Trophoblast cell (in vitro differentiated cells and primary cell): ENCODE measurements around the gene MAGEC3.
"Not testable (repeated sequence)": the region's sequence is repeated elsewhere in the genome, so short reads cannot be mapped to it uniquely, and the experiment has no call there.

Experiments
- DNase-seq, 2 donors: peaks; one replicate each; pipeline ENCODE4 v3.0.0-alpha.2; 2016
- H2AFZ ChIP-seq: 2 replicates; pipeline ENCODE4 v1.6.1; 2013; ENCODE audit warnings: low read length, moderate library complexity, mild to moderate bottlenecking; ENCODE audit not compliant: insufficient read depth, poor library complexity
- H2AK5ac ChIP-seq: 2 replicates; pipeline ENCODE4 v1.6.1; 2013; ENCODE audit warnings: mild to moderate bottlenecking, low read length
- H2BK120ac ChIP-seq: 2 replicates; pipeline ENCODE4 v1.6.1; 2013; ENCODE audit warnings: low read length, mild to moderate bottlenecking, moderate library complexity; ENCODE audit not compliant: insufficient read depth, poor library complexity
- H2BK12ac ChIP-seq: 2 replicates; pipeline ENCODE4 v1.6.1; 2013; ENCODE audit warnings: mild to moderate bottlenecking, low read length, moderate library complexity
- H2BK5ac ChIP-seq: 2 replicates; pipeline ENCODE4 v1.6.1; 2013; ENCODE audit warnings: low read length, low read depth, moderate library complexity, mild to moderate bottlenecking; ENCODE audit not compliant: poor library complexity
- H3K14ac ChIP-seq: 2 replicates; pipeline ENCODE4 v1.6.1; 2013; ENCODE audit warnings: mild to moderate bottlenecking, low read length
- H3K18ac ChIP-seq: 2 replicates; pipeline ENCODE4 v1.6.1; 2013; ENCODE audit warnings: mild to moderate bottlenecking, low read length
- H3K23ac ChIP-seq: 2 replicates; pipeline ENCODE4 v1.6.1; 2013; ENCODE audit warnings: low read length
- H3K27ac ChIP-seq: 2 replicates; pipeline ENCODE4 v1.5.1; 2013; ENCODE audit warnings: low read depth, mild to moderate bottlenecking, inconsistent platforms, low read length, moderate library complexity
- H3K27me3 ChIP-seq: 2 replicates; pipeline ENCODE4 v1.6.1; 2013; ENCODE audit warnings: inconsistent platforms, mild to moderate bottlenecking, low read length, moderate library complexity; ENCODE audit not compliant: insufficient read depth
- H3K36me3 ChIP-seq, 2 experiments: 1 replicate in 1 of 2; 2 replicates in 1 of 2; pipeline ENCODE4 v1.6.1; 2013; ENCODE audit warnings: low read length in 2 of 2, mild to moderate bottlenecking in 2 of 2, moderate library complexity in 1 of 2; ENCODE audit not compliant: insufficient read depth in 2 of 2, control insufficient read depth in 1 of 2
- H3K4ac ChIP-seq: 2 replicates; pipeline ENCODE4 v1.6.1; 2013; ENCODE audit warnings: low read depth, mild to moderate bottlenecking, low read length, moderate library complexity
- H3K4me1 ChIP-seq, 2 experiments: 1 replicate in 1 of 2; 2 replicates in 1 of 2; pipeline ENCODE4 v1.6.1; 2013; ENCODE audit warnings: low read length in 2 of 2, mild to moderate bottlenecking in 2 of 2, moderate library complexity in 1 of 2; ENCODE audit not compliant: insufficient read depth in 2 of 2, control insufficient read depth in 1 of 2
- H3K4me2 ChIP-seq: 2 replicates; pipeline ENCODE4 v1.6.1; 2013; ENCODE audit warnings: inconsistent platforms, mild to moderate bottlenecking, low read length, moderate library complexity
- H3K4me3 ChIP-seq: 2 replicates; pipeline ENCODE4 v1.5.1; 2013; ENCODE audit warnings: mild to moderate bottlenecking, low read depth, low read length, inconsistent platforms
- H3K79me1 ChIP-seq: one replicate; pipeline ENCODE4 v1.6.1; 2013; ENCODE audit warnings: low read length
- H3K79me2 ChIP-seq: 2 replicates; pipeline ENCODE4 v1.6.1; 2013; ENCODE audit warnings: low read length, mild to moderate bottlenecking; ENCODE audit not compliant: control insufficient read depth, insufficient read depth, poor library complexity
- H3K9ac ChIP-seq: 2 replicates; pipeline ENCODE4 v1.6.1; 2013; ENCODE audit warnings: mild to moderate bottlenecking, low read length
- H3K9me3 ChIP-seq: 2 replicates; pipeline ENCODE4 v1.6.1; 2013; ENCODE audit warnings: low read depth, mild to moderate bottlenecking, control low read depth, inconsistent platforms, low read length; ENCODE audit not compliant: insufficient read depth
- H4K12ac ChIP-seq: 2 replicates; pipeline ENCODE4 v1.6.1; 2013; ENCODE audit warnings: low read depth, mild to moderate bottlenecking, low read length, moderate library complexity
- H4K8ac ChIP-seq: 2 replicates; pipeline ENCODE4 v1.6.1; 2013; ENCODE audit warnings: low read depth, mild to moderate bottlenecking, low read length, moderate library complexity
- H4K91ac ChIP-seq: one replicate; pipeline ENCODE4 v1.6.1; 2013; ENCODE audit warnings: low read depth, mild to moderate bottlenecking, low read length, moderate library complexity
- WGBS: extraction: QIAGEN DNeasy Blood & Tissue Kit; methylation state at CpG from one replicate; pipeline ENCODE4 v1.1.7; 2013; ENCODE audit warnings: missing lambda C conversion rate; ENCODE audit not compliant: insufficient read length, insufficient coverage; ENCODE audit errors: extremely low coverage; 5-methylcytosine and 5-hydroxymethylcytosine counted together

Gene MAGEC3

DNA sequence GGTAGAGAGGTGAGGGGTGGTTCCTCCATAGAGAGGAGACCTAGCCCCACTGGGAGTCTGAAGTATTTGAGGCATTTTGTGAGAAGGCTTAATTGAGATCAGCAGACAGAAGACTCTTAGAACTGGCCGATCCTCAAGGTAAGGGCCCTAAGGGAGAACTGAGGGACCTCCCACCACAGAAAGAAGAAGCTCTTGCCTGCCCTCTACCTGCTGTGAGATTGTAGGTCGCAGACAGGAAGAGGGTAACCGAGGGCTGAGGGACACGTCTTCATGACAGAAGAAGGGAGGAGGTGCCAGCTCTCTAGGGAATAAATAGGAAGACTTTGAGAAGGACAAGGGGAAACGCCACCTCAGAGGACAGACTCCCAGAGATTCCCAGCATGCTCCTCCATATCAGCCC is 41.5 kb downstream of the MAGEC3 start:
- H2BK12ac ChIP-seq: no peak overlapping the region
- H3K14ac ChIP-seq: no peak overlapping the region
- H3K4me1 ChIP-seq: no peaks in the 10 kb centered on the region
- H3K4me2 ChIP-seq: no peak overlapping the region
- no peak overlapping the region for H4K91ac ChIP-seq
- no peaks in the 10 kb centered on the region for H3K79me1 ChIP-seq
- no peak overlapping the region for H3K23ac ChIP-seq
- H3K18ac ChIP-seq: no peak overlapping the region
- H4K8ac ChIP-seq: no peak overlapping the region
- no peak overlapping the region for H2BK5ac ChIP-seq
- no peak overlapping the region for H2AK5ac ChIP-seq
- no peaks in the 10 kb centered on the region for H3K79me2 ChIP-seq
- no peak for DNase-seq
- H3K36me3 ChIP-seq: no peaks in the 10 kb centered on the region
- H3K4ac ChIP-seq: no peak overlapping the region
- H3K4me3 ChIP-seq: no peak overlapping the region
- no peak overlapping the region for H2AFZ ChIP-seq
- H3K9me3 ChIP-seq: no peaks in the 10 kb centered on the region
- H2BK120ac ChIP-seq: no peak overlapping the region
- no peak overlapping the region for H3K27ac ChIP-seq
- H3K27me3 ChIP-seq: no peaks in the 10 kb centered on the region
- no peak overlapping the region for H3K9ac ChIP-seq
- no CpG with 5 or more reads among the region's 5 CpGs for WGBS
- no peak overlapping the region for H4K12ac ChIP-seq

GRCh38 chrX:141888811-141889210 is 50.7 kb downstream of the MAGEC3 start:
- H2BK120ac ChIP-seq, H3K27ac ChIP-seq, H3K79me1 ChIP-seq: not testable (repeated sequence)

GRCh38 chrX:141894733-141895132 is 56.6 kb downstream of the MAGEC3 start:
- no peak overlapping the region for H3K14ac ChIP-seq
- no peak overlapping the region for H2BK120ac ChIP-seq
- DNase-seq: no peak
- H3K79me2 ChIP-seq: no peaks in the 10 kb centered on the region
- no peak overlapping the region for H3K4me2 ChIP-seq
- no peak overlapping the region for H2BK5ac ChIP-seq
- H3K4me1 ChIP-seq: no peaks in the 10 kb centered on the region
- H3K18ac ChIP-seq: no peak overlapping the region
- no peak overlapping the region for H3K9ac ChIP-seq
- no peak overlapping the region for H3K23ac ChIP-seq
- no peak overlapping the region for H3K4me3 ChIP-seq
- H2BK12ac ChIP-seq: no peak overlapping the region
- no peaks in the 10 kb centered on the region for H3K36me3 ChIP-seq
- H3K27ac ChIP-seq: no peak overlapping the region
- no peak overlapping the region for H3K4ac ChIP-seq
- H3K27me3 ChIP-seq: no peaks in the 10 kb centered on the region
- H2AFZ ChIP-seq: no peak overlapping the region
- no CpG with 5 or more reads among the region's 7 CpGs for WGBS
- H3K79me1 ChIP-seq: no peaks in the 10 kb centered on the region
- no peak overlapping the region for H2AK5ac ChIP-seq
- H4K12ac ChIP-seq: no peak overlapping the region
- no peaks in the 10 kb centered on the region for H3K9me3 ChIP-seq
- H4K91ac ChIP-seq: no peak overlapping the region
- no peak overlapping the region for H4K8ac ChIP-seq

More at GRCh38 chrX:141888811-141889210, 50.7 kb downstream of the MAGEC3 start:
- H4K12ac ChIP-seq, H3K27me3 ChIP-seq, H2AK5ac ChIP-seq, H3K4me2 ChIP-seq, H4K8ac ChIP-seq, H3K4me1 ChIP-seq, H3K9ac ChIP-seq, H3K23ac ChIP-seq, H3K4ac ChIP-seq, H3K14ac ChIP-seq, H3K9me3 ChIP-seq, H3K18ac ChIP-seq, H2AFZ ChIP-seq, H3K79me2 ChIP-seq, H2BK5ac ChIP-seq, H3K36me3 ChIP-seq, H3K4me3 ChIP-seq, H4K91ac ChIP-seq, H2BK12ac ChIP-seq: not testable (repeated sequence)
- no CpG with 5 or more reads among the region's 5 CpGs for WGBS
- peak; percentile 37 to 63 for DNase-seq

GRCh38 chrX:141897690-141898089 is 59.6 kb downstream of the MAGEC3 start:
- Histone ChIP-seq H3K79me2 (no peaks in the 10 kb centered on the region), H3K18ac (no peak overlapping the region), H3K9ac (no peak overlapping the region), H3K4me3 (no peak overlapping the region), H3K36me3 (no peaks in the 10 kb centered on the region), H4K12ac (no peak overlapping the region), H3K9me3 (no peaks in the 10 kb centered on the region), H3K4ac (no peak overlapping the region), H3K79me1 (no peaks in the 10 kb centered on the region), H2BK120ac (no peak overlapping the region), H2AFZ (no peak overlapping the region), H3K4me2 (no peak overlapping the region), H3K4me1 (no peaks in the 10 kb centered on the region), H4K91ac (no peak overlapping the region), H2AK5ac (no peak overlapping the region), H3K27ac (no peak overlapping the region), H3K14ac (no peak overlapping the region), H3K23ac (no peak overlapping the region), H3K27me3 (no peaks in the 10 kb centered on the region), H4K8ac (no peak overlapping the region), H2BK12ac (no peak overlapping the region), H2BK5ac (no peak overlapping the region)
- no CpG with 5 or more reads among the region's 2 CpGs for WGBS
- DNase-seq: no peak
